NCI-H1048 (cell line): ENCODE measurements around the gene CYP4X1.
"Not testable (repeated sequence)": the region's sequence is repeated elsewhere in the genome, so short reads cannot be mapped to it uniquely, and the experiment has no call there.

Experiments used
- DNase-seq: peaks from one replicate; lab custom pipeline; 2025; lab: John Stamatoyannopoulos, UW

CYP4X1 gene

GRCh38 chr1:47069509-47069908, 46.0 kb downstream of the CYP4X1 start:
- not testable (repeated sequence) for DNase-seq

- DNase-seq = not testable (repeated sequence)
Observed at GRCh38 chr1:47089356-47089755, 65.9 kb downstream of the CYP4X1 start.

DNA sequence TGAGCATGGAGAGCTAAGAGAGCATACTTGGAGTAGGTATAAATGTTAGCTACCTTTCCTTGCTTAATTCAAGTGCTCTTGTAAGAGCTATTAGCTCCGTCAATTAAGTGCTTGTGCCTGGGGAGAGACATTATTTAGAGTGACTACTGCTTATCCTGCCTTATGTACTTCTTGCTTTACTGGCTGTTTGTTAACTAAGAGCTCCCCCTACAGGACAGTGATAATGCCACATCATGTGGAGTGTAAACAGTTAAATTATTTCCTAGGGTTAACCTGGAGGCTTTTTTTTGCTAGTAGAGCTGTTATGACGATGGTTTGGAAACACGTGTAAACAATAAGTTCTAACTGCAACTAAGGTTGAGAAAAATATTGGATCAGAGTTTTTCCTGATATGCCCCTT, 68.0 kb downstream of the CYP4X1 start:
- DNase-seq = not testable (repeated sequence)
